Ammon's horn (tissue), 1 donor: ENCODE results near the gene RANBP17.

ENCODE experiments used
- DNase-seq: peaks from one replicate; pipeline ENCODE4 v3.0.0-alpha.2; 2016; ENCODE audit warnings: low spot score

RANBP17 gene

DNA sequence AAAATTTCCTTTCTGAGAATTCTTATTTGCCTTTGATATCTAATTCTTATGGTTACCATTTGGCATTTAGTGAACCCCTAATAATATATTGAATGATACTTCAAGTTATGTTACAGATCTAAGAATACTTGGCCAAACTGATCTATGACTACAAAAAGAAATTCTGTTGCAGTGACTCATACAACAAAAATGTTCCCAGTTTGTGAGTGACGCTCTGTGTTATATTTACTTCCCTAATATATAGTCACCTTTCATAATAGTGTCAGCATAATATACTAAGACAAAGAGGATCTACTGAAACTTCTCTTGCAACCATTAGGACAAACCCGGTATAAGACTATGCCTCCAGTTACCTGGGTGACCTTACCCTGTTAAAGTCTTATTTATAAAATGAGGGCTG, 230.4 kb downstream of the RANBP17 start:
- DNase-seq: no peak

DNA sequence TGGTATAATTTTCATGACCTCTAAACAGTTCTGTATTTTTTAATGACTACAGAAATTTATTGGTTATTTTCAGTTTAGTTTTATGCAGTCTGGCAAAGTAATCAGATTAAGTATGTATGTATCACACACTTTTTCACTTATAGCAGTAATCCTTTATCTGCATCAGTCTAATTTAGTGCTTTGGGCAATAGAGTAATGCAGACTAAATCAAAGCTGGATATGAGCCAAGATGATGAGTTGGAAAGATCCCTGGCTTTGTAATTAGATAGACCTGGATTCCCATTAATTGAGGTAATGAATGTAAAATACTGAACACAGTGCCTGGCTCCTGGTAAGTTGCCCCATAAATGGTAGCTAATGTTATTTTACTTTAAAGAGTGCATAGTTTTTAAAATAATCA, 231.8 kb downstream of the RANBP17 start:
- DNase-seq: no peak

DNA sequence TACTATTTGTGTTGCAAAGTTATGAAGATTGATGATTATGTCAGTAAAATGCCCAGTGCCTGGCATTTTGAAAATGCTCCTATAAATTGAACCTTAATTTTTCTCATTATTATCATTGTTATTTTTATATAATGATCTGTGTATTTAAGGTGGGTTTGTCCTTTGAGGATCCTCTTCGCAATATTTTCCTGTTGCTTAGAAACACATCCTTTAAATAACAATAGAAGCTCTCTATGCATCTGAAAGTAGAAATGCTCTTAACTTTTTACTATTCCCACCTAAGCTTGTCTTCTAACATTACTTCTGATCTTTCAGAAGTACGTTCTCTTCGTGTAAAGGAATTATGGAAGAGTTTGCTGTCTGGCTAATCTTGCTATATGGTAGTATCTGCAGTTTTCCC, 232.5 kb downstream of the RANBP17 start:
- no peak for DNase-seq

GRCh38 chr5:171102877-171103610, 241.2 kb downstream of the RANBP17 start:
- DNase-seq: no peak

GRCh38 chr5:171107669-171108068, 245.9 kb downstream of the RANBP17 start:
- no peak for DNase-seq

GRCh38 chr5:171115519-171115918, 253.7 kb downstream of the RANBP17 start:
- no peak for DNase-seq

GRCh38 chr5:171116719-171117118, 254.9 kb downstream of the RANBP17 start:
- DNase-seq: no peak

DNA sequence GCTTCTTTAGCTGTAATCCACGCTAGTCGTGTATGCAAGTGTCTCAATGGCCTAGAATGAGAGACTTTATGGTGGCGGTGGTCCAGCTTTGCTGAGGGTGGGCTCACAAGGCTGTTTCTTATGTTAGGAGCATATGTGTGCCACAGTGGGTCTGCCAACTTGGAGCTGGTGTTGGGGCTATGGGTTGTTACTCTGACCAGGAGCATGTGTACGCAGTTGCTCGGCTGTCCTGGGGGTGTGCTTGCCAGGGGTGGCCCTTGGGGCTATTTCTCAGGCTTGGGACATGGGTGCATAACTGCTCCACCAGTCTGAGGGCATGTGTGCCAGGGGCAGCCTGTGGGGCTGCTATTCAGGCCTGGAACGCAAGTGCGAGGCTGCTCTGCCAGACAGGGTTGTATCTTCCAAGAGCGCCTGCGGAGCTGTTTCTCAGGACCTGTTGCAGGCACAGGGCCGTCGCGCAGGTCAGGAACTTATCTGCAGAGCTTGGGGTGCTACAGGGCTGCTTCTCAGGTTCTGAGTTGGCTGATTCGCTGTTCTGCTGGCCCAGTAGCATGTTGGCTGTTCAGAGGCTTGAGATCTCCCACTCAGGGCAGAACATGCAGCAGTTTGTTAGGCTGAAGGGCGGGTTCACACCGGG, 259.3 kb downstream of the RANBP17 start:
- no peak for DNase-seq

DNA sequence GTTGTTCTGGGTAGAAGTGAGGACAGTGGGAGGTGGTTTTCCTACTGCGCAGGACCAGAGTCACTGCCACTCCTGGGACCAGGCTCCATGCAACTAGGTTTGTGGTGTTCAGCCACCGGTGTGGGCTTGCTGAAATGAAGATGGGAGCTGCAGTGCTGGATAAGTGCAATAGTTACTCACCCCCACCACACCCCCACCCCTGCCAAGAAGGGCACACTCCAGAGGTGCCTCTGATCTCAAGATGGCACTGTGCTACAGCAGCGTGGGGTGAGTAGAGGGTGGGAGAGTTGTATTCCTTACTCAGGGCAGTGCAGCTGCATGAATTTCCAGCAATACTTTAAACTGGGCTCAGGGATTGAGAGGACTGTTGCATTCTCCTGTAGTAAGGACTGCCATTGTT, 259.8 kb downstream of the RANBP17 start:
- DNase-seq: no peak

- DNase-seq: peak; percentile 16
Observed at GRCh38 chr5:171122372-171122771, 260.6 kb downstream of the RANBP17 start.

DNA sequence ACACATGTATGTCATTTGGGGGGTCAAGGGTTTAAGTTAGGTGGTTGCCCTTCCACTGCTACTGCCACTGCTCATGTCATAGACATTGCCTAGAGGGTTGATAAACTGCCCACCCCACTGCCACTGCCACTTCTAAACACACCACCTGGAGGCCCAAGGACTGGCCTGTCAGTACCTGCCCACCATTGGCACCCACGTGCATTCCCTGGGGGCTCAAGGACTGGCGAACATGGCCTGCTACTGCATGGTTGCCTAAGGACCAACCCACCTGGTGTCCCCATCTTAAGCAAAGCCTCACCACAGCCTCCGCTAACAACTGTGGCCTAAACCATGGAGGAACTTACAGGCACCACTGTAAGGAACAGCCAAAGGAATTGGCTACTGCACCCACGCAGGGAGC, 261.6 kb downstream of the RANBP17 start:
- no peak for DNase-seq

DNA sequence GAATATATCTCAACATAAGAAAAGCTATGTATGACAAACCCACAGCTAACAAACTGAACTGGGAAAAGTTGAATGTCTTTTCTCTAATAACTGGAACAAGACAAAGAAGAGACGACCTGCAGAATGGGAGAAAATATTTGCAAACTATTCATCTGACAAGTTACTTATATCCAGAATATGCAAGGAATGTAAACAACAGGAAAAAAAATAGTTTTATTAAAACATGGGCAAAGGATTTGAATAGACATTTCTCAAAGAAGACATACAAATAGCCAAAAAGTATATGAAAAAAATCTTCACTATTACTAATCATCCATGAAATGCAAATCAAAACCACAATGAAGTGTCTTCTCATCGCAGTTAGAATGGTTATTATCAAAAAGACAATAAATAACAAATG, 265.5 kb downstream of the RANBP17 start:
- no peak for DNase-seq

GRCh38 chr5:171128136-171128535, 266.3 kb downstream of the RANBP17 start:
- no peak for DNase-seq

GRCh38 chr5:171129308-171129707, 267.5 kb downstream of the RANBP17 start:
- no peak for DNase-seq

DNA sequence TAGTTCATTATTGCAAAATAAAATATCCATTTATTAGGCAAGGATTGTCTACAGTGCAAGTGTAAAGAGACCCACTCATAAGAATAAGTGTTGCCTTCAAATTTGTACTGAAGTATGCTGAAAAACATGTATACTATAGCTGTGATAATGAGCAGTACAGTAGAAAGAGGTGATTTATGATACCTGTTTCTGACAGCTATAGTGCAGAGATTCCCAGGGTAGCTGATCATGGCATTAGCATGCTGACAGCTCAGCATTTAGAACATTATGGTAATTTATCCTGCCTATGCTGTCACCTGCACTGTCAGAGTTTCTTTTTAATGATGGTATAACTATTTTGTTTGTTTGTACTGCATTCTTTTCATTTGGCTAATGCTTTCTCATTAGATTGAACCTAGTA, 269.7 kb downstream of the RANBP17 start:
- no peak for DNase-seq

GRCh38 chr5:171137768-171138525, 276.1 kb downstream of the RANBP17 start:
- no peak for DNase-seq

DNA sequence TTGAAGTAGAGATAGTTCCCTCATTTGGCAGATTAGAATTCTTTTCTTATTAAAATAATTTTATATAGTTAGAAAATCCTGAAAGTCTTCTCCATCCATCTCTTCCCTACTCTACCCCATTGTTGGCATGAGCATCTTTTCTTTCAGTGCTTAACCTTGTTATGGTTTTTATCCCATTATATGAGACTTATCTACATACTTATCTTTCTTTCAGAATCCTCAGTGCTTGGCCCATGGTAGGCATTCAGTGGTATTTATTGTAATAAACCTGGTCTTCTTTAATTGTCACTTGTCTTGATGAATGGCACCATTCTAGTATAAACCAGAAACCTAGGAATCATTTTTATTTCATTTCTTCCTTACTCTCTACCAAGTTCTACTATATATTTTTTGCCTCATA, 277.4 kb downstream of the RANBP17 start:
- DNase-seq: no peak

DNA sequence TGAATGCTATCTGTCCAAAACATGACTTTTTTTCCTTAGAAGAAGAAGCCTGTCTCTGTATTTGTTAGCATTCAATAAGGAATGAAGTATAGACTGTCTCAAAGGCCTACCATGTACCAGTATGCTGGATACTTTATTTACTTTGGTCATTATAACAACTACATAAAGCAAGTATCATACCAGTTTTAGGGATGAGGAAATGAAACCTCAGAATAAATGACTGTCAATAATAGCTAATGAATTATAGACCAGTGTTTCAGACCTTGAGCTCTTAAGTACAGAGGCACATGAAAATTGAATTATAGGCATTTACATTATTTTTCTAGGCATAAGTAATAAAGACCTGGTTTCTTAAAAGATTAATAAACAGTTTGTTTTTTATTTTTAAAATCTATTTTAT, 280.8 kb downstream of the RANBP17 start:
- DNase-seq: no peak

- no peak for DNase-seq
Observed at GRCh38 chr5:171143171-171143570, 281.4 kb downstream of the RANBP17 start.

DNA sequence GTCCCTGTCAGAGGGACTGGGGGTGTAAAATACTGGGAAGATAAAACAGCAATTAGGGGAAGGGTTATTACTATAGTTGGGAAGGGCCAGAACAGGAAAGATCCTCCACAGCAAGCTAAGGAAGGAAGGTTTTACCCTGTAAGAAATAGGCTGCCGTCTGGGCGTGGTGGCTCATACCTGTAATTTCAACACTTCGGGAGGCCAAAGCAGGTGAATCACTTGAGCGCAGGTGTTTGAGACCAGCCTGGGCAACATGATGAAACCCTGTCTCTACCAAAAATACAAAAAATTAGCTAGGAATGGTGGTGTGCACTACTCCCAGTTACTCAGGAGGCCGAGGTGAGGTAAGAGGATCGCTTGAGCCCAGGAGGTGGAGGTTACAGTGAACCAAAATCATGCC, 282.1 kb downstream of the RANBP17 start:
- no peak for DNase-seq

DNA sequence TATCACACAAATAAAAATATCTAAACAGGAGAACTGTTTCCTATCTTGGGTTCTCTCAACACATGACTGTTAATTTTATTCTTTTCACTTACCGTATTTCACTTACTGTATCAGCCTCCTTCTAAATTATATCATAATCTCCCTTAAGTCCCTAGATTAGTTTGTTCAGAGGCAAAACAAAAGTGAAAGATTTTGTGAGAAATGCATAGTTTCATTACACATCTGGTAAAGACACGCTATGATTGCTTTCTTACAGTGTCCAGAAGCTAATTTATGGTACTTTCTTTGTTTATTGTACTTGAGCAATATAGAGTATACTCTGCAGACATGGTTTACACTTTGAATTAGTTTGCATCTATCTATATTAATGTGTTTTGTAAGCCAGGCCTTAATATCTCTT, 287.5 kb downstream of the RANBP17 start:
- no peak for DNase-seq

DNA sequence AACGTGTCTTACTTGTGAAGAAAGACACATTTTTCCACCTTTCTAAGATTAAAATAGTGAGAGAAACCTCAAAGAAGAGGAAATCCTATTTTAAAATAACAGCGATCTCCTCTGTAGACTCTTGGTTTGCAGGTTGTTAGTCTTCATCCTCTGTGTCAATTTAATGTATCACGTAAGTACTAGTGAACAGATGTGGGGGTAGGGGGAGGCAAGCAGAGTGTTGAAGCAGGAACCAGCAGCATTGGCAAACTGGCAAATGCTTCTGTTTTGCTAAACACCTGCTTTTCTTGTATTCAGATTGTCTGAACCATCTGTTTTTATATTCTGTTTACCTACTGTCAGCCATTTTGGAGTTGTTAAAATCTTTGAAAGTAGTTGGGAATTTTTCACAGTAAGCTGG, 288.0 kb downstream of the RANBP17 start:
- DNase-seq: no peak

GRCh38 chr5:171152382-171152781, 290.6 kb downstream of the RANBP17 start:
- DNase-seq: no peak
